Gastrocnemius medialis (tissue), 4 donors: ENCODE results near the gene HACD3. TPM values are rescaled to one million over a fixed set of nuclear protein-coding genes. Genes with fewer than 3 reads are reported as not detected.

Source experiments
- ATAC-seq, 2 donors: fragments of 150-250 bp; one replicate each; pipeline ENCODE4 v1.9.1; 2016
- DNase-seq, 2 donors: peaks; one replicate each; pipeline ENCODE4 v3.0.0-alpha.2; 2019
- H3K27ac ChIP-seq, 4 donors: fragments of 200-600 bp; sonication (generic); 1 replicate in 1 of 4; 2 replicates in 3 of 4; pipeline ENCODE4 v1.5.1; 2016 to 2018; ENCODE audit warnings: mild to moderate bottlenecking in 2 of 4, moderate library complexity in 1 of 4
- H3K27me3 ChIP-seq, 3 donors: fragments of 200-600 bp; sonication (generic) in 2 of 3; 1 replicate in 1 of 3; 2 replicates in 2 of 3; pipeline versions ENCODE4 v1.5.1 to v1.6.0; 2016 to 2019; ENCODE audit warnings: mild to moderate bottlenecking in 1 of 3, moderate library complexity in 1 of 3
- H3K36me3 ChIP-seq, 2 donors: fragments of 200-600 bp; sonication (generic) in 1 of 2; one replicate each; pipeline ENCODE4 v1.5.1; 2017 to 2018
- H3K4me1 ChIP-seq, 2 donors: fragments of 200-600 bp; sonication (generic) in 1 of 2; one replicate each; pipeline ENCODE4 v1.5.1; 2016 to 2017; ENCODE audit warnings: mild to moderate bottlenecking in 2 of 2
- H3K4me3 ChIP-seq, 4 donors: fragments of 200-600 bp; sonication (generic) in 3 of 4; 1 replicate in 1 of 4; 2 replicates in 3 of 4; pipeline ENCODE4 v1.5.1; 2016 to 2019; ENCODE audit warnings: mild to moderate bottlenecking in 2 of 4
- H3K9me3 ChIP-seq, 3 donors: fragments of 200-600 bp; sonication (generic) in 2 of 3; 1 replicate in 1 of 3; 2 replicates in 2 of 3; pipeline ENCODE4 v1.5.1; 2016 to 2019
- POLR2A ChIP-seq, 2 donors: fragments of 450-650 bp; IDR thresholded peaks; one replicate each; pipeline ENCODE4 v1.6.1; 2017; ENCODE audit warnings: antibody characterized with exemption in 2 of 2, mild to moderate bottlenecking in 2 of 2, moderate library complexity in 2 of 2
- in situ Hi-C, 4 donors: fragments of 200-750 bp; cut with MboI; loops; one replicate each; pipeline versions ENCODE4 v1.15.0 to v1.8.0; 2017; ENCODE audit warnings: low sequenced_read_pairs in 4 of 4
- intact Hi-C: fragments of 100-400 bp; cut with DNase I; formaldehyde crosslinking; loops from one replicate; pipeline ENCODE4 v1.15.1; 2023; ENCODE audit warnings: low total_unique reads
- total RNA-seq, 4 donors: library from RNA; depleted of rRNA; stranded (reverse); fragments of >200 nt; gene quantifications; one replicate each; pipeline versions ENCODE4 v1.1.0 to v1.2.3, GENCODE V29; 2016
- TF ChIP-seq, protein P1 (sequence below), 5 experiments: fragments of 450-650 bp in 3 of 5; fragments of 200-600 bp in 2 of 5; sonication (generic) in 2 of 5; IDR thresholded peaks in 4 of 5; conservative IDR thresholded peaks in 1 of 5; 1 replicate in 4 of 5; 2 replicates in 1 of 5; pipeline ENCODE4 v1.5.1; 2016 to 2019; ENCODE audit warnings: antibody characterized with exemption in 5 of 5, mild to moderate bottlenecking in 3 of 5, moderate library complexity in 3 of 5

The HACD3 gene
- total RNA-seq, 4 donors from 2014 or later = 4.5 to 9.5 (median 6.5) TPM

DNA sequence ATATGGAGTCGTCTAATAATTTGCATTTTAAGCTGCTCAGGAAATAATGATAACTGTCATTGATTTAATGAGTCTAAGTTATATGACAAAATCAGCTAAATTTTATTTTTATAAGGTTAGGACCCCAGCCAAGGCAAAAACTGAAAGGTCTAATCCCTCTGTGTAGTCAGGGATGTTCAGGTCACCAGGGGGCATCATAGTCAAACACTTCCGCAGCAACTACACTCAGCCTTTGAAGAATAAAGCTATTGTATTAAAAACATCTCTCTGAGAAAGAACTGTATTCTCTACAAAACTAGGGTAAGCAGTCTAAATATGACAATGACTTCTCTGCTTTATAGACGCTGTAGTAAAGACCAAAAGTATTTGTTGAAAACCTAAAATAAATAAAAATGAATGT, 65.7 kb downstream of the HACD3 start:
- H3K36me3 ChIP-seq = peaks cover 0 to 93% of the 10 kb centered on the region in 2 donors
- H3K4me3 ChIP-seq = no peak overlapping the region
- no peak for ATAC-seq
- DNase-seq = no peak
- no peaks in the 10 kb centered on the region for H3K4me1 ChIP-seq
- no peak overlapping the region for H3K27ac ChIP-seq
- no peaks in the 10 kb centered on the region for H3K27me3 ChIP-seq
- in situ Hi-C loops = no loop called here
- intact Hi-C loops = no loop called here
- H3K9me3 ChIP-seq = no peaks in the 10 kb centered on the region
- TF ChIP-seq, protein P1, sequence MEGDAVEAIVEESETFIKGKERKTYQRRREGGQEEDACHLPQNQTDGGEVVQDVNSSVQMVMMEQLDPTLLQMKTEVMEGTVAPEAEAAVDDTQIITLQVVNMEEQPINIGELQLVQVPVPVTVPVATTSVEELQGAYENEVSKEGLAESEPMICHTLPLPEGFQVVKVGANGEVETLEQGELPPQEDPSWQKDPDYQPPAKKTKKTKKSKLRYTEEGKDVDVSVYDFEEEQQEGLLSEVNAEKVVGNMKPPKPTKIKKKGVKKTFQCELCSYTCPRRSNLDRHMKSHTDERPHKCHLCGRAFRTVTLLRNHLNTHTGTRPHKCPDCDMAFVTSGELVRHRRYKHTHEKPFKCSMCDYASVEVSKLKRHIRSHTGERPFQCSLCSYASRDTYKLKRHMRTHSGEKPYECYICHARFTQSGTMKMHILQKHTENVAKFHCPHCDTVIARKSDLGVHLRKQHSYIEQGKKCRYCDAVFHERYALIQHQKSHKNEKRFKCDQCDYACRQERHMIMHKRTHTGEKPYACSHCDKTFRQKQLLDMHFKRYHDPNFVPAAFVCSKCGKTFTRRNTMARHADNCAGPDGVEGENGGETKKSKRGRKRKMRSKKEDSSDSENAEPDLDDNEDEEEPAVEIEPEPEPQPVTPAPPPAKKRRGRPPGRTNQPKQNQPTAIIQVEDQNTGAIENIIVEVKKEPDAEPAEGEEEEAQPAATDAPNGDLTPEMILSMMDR (IDR thresholded peaks at IDR 0.05 in 4 of 5, conservative IDR thresholded peaks at IDR 0.05 in 1 of 5) = no peak
- TF ChIP-seq POLR2A (IDR thresholded peaks at IDR 0.05) = no peak

DNA sequence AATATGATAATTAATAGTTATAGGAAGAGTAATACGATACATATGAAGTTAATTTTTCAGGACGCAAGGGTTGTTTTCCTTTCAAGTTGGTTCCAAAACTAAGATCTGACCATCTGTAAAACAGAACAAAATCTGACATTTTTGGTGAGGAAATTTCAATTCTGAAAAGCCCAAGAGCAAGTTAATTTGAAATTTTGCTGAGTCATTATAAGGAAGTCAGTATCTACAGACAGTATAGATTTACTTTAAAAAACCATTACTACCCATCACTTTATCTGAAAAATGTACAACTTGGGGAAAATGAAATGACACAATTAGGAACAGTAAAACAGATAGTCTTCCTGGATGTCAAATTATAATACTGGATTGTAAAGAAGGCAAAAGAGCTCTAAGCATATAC, 68.2 kb downstream of the HACD3 start:
- DNase-seq = no peak
- Histone ChIP-seq H3K9me3 (no peaks in the 10 kb centered on the region), H3K27me3 (no peaks in the 10 kb centered on the region), H3K36me3 (peaks cover 0 to 93% of the 10 kb centered on the region in 2 donors), H3K4me1 (no peaks in the 10 kb centered on the region), H3K27ac (no peak overlapping the region), H3K4me3 (no peak overlapping the region)
- no peak for ATAC-seq
- in situ Hi-C loops = no loop called here
- TF ChIP-seq, protein P1 (IDR thresholded peaks at IDR 0.05 in 4 of 5, conservative IDR thresholded peaks at IDR 0.05 in 1 of 5) = no peak
- no peak for TF ChIP-seq POLR2A (IDR thresholded peaks at IDR 0.05)
- intact Hi-C loops = no loop called here

GRCh38 chr15:65599677-65600076, 69.4 kb downstream of the HACD3 start:
- no peak for ATAC-seq
- H3K4me3 ChIP-seq = no peak overlapping the region
- H3K4me1 ChIP-seq = no peaks in the 10 kb centered on the region
- in situ Hi-C loops = no loop called here
- H3K27ac ChIP-seq = no peak overlapping the region
- intact Hi-C loops = no loop called here
- no peaks in the 10 kb centered on the region for H3K27me3 ChIP-seq
- DNase-seq = no peak
- H3K9me3 ChIP-seq = no peaks in the 10 kb centered on the region
- TF ChIP-seq POLR2A (IDR thresholded peaks at IDR 0.05) = no peak
- TF ChIP-seq, protein P1 (IDR thresholded peaks at IDR 0.05 in 4 of 5, conservative IDR thresholded peaks at IDR 0.05 in 1 of 5) = no peak
- H3K36me3 ChIP-seq = peaks cover 0 to 91% of the 10 kb centered on the region in 2 donors

DNA sequence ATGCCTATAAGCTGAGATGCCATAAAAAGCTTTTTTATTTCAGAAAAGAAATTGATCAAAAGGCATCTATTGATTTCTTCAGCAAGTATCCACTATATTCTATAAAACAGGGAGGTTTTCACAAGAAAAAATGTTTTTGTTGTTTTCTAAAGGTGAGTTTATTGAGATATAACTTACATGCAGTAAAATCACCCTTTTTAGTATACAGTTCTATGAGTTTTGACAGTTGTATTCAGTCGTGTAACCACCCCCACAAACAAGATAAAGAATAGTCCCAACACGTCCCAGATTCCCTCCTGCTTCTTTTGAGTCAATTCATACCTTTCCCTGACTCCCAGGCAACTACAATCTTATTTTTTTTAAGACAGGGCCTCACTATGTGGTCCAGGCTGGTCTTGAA, 72.9 kb downstream of the HACD3 start:
- Histone ChIP-seq H3K4me3 (no peak overlapping the region), H3K27me3 (no peaks in the 10 kb centered on the region), H3K4me1 (no peaks in the 10 kb centered on the region), H3K27ac (no peak overlapping the region), H3K9me3 (no peaks in the 10 kb centered on the region), H3K36me3 (peaks cover 0 to 62% of the 10 kb centered on the region in 2 donors)
- TF ChIP-seq, protein P1 (IDR thresholded peaks at IDR 0.05 in 4 of 5, conservative IDR thresholded peaks at IDR 0.05 in 1 of 5) = no peak
- TF ChIP-seq POLR2A (IDR thresholded peaks at IDR 0.05) = no peak
- ATAC-seq (no peak), DNase-seq (no peak)
- in situ Hi-C loops = no loop called here
- intact Hi-C loops = no loop called here

DNA sequence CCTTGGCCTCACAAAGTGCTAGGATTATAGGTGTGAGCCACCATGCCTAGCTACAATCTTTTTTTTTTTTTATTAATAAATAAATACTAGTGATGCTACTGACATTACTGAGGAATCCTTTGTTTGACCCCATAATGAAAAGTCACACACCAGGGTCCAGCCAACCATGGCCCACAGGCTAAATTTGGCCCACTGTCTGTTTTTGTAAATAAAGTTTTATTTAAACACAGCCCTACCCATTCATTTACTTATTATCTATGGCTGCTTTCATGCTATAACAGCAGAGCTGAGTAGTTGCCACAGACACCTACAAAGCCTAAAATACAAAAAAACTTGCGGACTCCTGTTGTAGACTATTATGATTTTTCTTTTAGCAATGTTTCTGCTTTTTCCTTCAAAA, 73.3 kb downstream of the HACD3 start:
- DNase-seq = no peak
- TF ChIP-seq, protein P1 (IDR thresholded peaks at IDR 0.05 in 4 of 5, conservative IDR thresholded peaks at IDR 0.05 in 1 of 5) = no peak
- TF ChIP-seq POLR2A (IDR thresholded peaks at IDR 0.05) = no peak

More for the DNA sequence above, 73.3 kb downstream of the HACD3 start:
- in situ Hi-C loops = no loop called here
- Histone ChIP-seq H3K9me3 (no peaks in the 10 kb centered on the region), H3K36me3 (peaks cover 0 to 58% of the 10 kb centered on the region in 2 donors), H3K4me1 (no peaks in the 10 kb centered on the region), H3K27me3 (no peaks in the 10 kb centered on the region), H3K27ac (no peak overlapping the region), H3K4me3 (no peak overlapping the region)
- ATAC-seq = no peak
- intact Hi-C loops = no loop called here
